Measurements from ENCODE around the gene C16orf89.
"Not testable (repeated sequence)": the region's sequence is repeated elsewhere in the genome, so short reads cannot be mapped to it uniquely, and the experiment has no call there.

Gene C16orf89

DNA sequence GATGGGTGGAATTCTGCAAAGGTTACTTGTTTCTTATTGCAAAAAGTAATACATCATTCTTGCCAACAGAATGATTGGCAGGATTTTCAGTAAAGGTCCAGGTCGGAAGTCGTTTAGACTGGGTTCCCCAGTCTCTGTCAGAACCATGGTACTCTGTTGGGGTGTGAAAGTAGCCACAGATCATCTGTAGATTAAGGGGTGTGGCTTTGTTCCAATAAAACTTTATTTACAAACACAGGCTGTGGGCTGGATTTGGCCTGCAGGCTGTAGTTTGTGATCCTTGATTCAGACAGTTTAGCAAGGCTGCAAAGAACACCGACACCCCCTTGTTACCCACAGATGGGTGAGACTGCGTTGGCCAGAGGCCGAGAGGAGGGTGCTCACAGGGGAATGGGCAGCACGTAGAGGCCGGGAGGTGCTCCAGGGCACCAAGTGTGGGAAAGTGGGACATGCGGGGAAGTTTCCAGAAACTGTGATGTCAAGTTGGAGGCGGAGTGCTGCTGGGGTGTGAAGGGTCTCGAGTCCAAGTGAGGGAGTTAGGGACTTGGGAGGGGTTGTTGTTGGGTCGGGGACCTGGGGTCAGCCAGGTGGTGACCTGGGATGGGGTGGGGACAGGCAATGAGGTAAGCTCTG is 18.5 kb upstream of the C16orf89 start:
- DNase-seq; H3K4me3 ChIP-seq (ENCODE audit: control insufficient read depth in 1 of 7, extremely low read depth in 1 of 7, insufficient read depth in 4 of 7, low read depth in 2 of 7, low read length in 6 of 7); H3K9me3 ChIP-seq (ENCODE audit: control extremely low read depth in 1 of 5, control insufficient read depth in 4 of 5, insufficient read depth in 2 of 5, low read depth in 1 of 5, low read length in 4 of 5); POLR2A ChIA-PET; H3K4me1 ChIP-seq (ENCODE audit: control extremely low read depth in 1 of 4, control insufficient read depth in 4 of 4, insufficient read depth in 4 of 4, low read length in 3 of 4); H3K27ac ChIP-seq (ENCODE audit: insufficient read depth in 1 of 2, low read depth in 1 of 2, low read length in 2 of 2, poor library complexity in 1 of 2, severe bottlenecking in 2 of 2); H3K27me3 ChIP-seq (replicated peaks in 2 of 5; ENCODE audit: control insufficient read depth in 4 of 5, insufficient read depth in 5 of 5, low read length in 4 of 5): not testable (repeated sequence)
- peaks cover 0 to 22% (median 2%) of the 10 kb centered on the region in 4 experiments for H3K36me3 ChIP-seq (ENCODE audit: control insufficient read depth in 4 of 4, insufficient read depth in 4 of 4, low read length in 3 of 4)
- WGBS (ENCODE audit: insufficient coverage) = no CpG with 5 or more reads among the region's 11 CpGs
- CTCF ChIA-PET = interaction anchor here (0.7 to 1.3 kb wide), 3 partner anchors 28 to 50 kb away, joined by 3 to 4 read pairs (median 4); partner anchors contain the start of gene NAGPA

DNA sequence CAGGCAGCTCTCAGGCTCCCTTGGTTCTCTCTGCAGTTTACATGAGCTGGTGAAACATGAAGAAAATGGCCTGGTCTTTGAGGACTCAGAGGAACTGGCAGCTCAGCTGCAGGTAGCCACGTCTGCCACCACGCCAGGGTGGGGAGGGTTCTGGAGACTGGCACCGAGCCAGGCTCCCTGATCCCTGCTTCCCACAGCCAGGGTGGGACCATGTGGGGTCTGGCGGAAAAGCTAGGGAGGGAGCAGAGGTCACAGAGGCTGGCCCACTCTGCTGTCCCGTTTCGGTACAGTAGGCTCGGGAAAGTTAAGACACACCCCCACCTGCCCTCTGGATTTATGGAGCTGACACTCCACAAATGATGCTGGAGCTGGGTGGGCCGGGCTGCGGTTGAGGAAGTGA is 17.9 kb upstream of the C16orf89 start:
- H3K9me3 ChIP-seq (ENCODE audit: control extremely low read depth in 1 of 5, control insufficient read depth in 4 of 5, insufficient read depth in 2 of 5, low read depth in 1 of 5, low read length in 4 of 5); H3K4me1 ChIP-seq (ENCODE audit: control extremely low read depth in 1 of 4, control insufficient read depth in 4 of 4, insufficient read depth in 4 of 4, low read length in 3 of 4); POLR2A ChIA-PET; H3K27ac ChIP-seq (ENCODE audit: insufficient read depth in 1 of 2, low read depth in 1 of 2, low read length in 2 of 2, poor library complexity in 1 of 2, severe bottlenecking in 2 of 2); H3K27me3 ChIP-seq (replicated peaks in 2 of 5; ENCODE audit: control insufficient read depth in 4 of 5, insufficient read depth in 5 of 5, low read length in 4 of 5); H3K4me3 ChIP-seq (ENCODE audit: control insufficient read depth in 1 of 7, extremely low read depth in 1 of 7, insufficient read depth in 4 of 7, low read depth in 2 of 7, low read length in 6 of 7); DNase-seq: not testable (repeated sequence)
- H3K36me3 ChIP-seq (ENCODE audit: control insufficient read depth in 4 of 4, insufficient read depth in 4 of 4, low read length in 3 of 4) = peaks cover 0 to 25% (median 3%) of the 10 kb centered on the region in 4 experiments
- CTCF ChIA-PET = interaction anchor here (0.9 kb wide), 1 partner anchor 27 kb away, joined by 3 read pairs; no protein-coding TSS in a partner anchor
- 96% methylated on average over 6 of the region's 9 CpGs for WGBS (ENCODE audit: insufficient coverage)

DNA sequence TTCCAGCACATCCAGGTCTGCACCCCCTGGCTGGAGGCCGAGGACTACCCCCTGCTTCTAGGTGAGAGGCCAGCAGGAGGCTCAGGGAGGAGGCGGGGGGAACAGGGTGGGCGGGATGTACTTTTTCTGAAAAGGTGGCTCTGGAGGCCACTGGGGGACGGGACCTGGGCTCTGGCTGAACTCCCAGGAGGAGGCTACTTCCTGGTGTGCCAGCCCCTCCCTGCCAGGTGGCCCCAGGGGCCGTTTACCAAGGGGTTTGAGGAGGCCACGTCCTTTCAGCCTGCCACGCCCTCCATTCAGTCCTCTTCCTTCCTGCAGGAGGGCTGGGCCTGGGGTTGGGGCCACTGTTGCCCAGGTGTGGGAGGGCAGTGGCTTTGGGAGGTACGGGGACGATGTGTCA is 15.2 kb upstream of the C16orf89 start:
- H3K27ac ChIP-seq (ENCODE audit: insufficient read depth in 1 of 2, low read depth in 1 of 2, low read length in 2 of 2, poor library complexity in 1 of 2, severe bottlenecking in 2 of 2); H3K4me1 ChIP-seq (ENCODE audit: control extremely low read depth in 1 of 4, control insufficient read depth in 4 of 4, insufficient read depth in 4 of 4, low read length in 3 of 4); H3K9me3 ChIP-seq (ENCODE audit: control extremely low read depth in 1 of 5, control insufficient read depth in 4 of 5, insufficient read depth in 2 of 5, low read depth in 1 of 5, low read length in 4 of 5); H3K4me3 ChIP-seq (ENCODE audit: control insufficient read depth in 1 of 7, extremely low read depth in 1 of 7, insufficient read depth in 4 of 7, low read depth in 2 of 7, low read length in 6 of 7); POLR2A ChIA-PET; H3K27me3 ChIP-seq (replicated peaks in 2 of 5; ENCODE audit: control insufficient read depth in 4 of 5, insufficient read depth in 5 of 5, low read length in 4 of 5); CTCF ChIA-PET; DNase-seq: not testable (repeated sequence)
- H3K36me3 ChIP-seq (ENCODE audit: control insufficient read depth in 4 of 4, insufficient read depth in 4 of 4, low read length in 3 of 4) = peaks cover 2 to 36% (median 9%) of the 10 kb centered on the region in 4 experiments
- 90% methylated on average over 1 of the region's 9 CpGs for WGBS (ENCODE audit: insufficient coverage)

DNA sequence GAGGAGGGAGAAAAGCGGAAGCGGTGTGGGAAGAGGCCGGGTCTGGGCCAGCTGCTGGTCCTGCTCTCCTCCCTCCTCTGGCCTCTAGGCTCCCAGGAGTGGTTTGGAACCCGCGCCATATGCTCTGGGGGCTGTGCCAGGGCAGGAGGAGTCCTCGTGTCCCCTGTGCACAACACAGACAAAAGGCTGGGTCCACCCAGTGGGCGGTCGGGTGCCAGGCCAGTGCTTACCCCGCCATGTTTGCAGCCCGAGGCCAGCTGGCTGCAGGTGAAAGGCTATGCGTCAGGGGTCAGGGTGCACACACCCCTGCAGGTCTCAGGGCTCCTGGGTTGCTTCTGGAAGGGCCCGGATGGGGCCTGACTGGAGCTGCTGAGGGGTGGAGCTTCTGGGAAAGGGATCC is 14.7 kb upstream of the C16orf89 start:
- peaks cover 2 to 39% (median 14%) of the 10 kb centered on the region in 4 experiments for H3K36me3 ChIP-seq (ENCODE audit: control insufficient read depth in 4 of 4, insufficient read depth in 4 of 4, low read length in 3 of 4)
- 98% methylated on average over 9 of the region's 12 CpGs for WGBS (ENCODE audit: insufficient coverage)

DNA sequence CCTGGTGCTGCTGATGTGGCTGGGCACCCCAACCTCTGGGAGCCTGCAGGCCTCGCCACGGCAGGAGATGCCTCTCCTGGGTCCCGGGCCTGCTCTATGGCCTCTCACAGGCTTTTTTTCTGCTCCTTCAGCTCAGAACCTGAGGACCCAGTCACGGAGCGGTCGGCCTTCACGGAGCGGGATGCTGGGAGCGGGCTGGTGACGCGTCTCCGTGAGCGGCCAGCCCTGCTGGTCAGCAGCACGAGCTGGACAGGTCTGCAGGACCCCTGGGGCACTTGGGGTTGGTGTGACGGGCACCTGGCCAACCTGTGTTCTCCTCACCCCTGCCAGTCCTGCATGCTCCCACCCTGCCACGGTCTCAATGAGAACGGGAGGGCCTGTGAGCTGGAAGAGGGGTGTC is 12.9 kb upstream of the C16orf89 start:
- no peaks in the 10 kb centered on the region for H3K4me1 ChIP-seq (ENCODE audit: control extremely low read depth in 1 of 4, control insufficient read depth in 4 of 4, insufficient read depth in 4 of 4, low read length in 3 of 4)
- no peak overlapping the region for H3K4me3 ChIP-seq (ENCODE audit: control insufficient read depth in 1 of 7, extremely low read depth in 1 of 7, insufficient read depth in 4 of 7, low read depth in 2 of 7, low read length in 6 of 7)
- peaks cover 2 to 40% (median 18%) of the 10 kb centered on the region in 4 experiments for H3K36me3 ChIP-seq (ENCODE audit: control insufficient read depth in 4 of 4, insufficient read depth in 4 of 4, low read length in 3 of 4)
- H3K27ac ChIP-seq (ENCODE audit: insufficient read depth in 1 of 2, low read depth in 1 of 2, low read length in 2 of 2, poor library complexity in 1 of 2, severe bottlenecking in 2 of 2) = no peak overlapping the region
- no peaks in the 10 kb centered on the region for H3K27me3 ChIP-seq (replicated peaks in 2 of 5; ENCODE audit: control insufficient read depth in 4 of 5, insufficient read depth in 5 of 5, low read length in 4 of 5)
- DNase-seq = no peak
- no peaks in the 10 kb centered on the region for H3K9me3 ChIP-seq (ENCODE audit: control extremely low read depth in 1 of 5, control insufficient read depth in 4 of 5, insufficient read depth in 2 of 5, low read depth in 1 of 5, low read length in 4 of 5)
- 95% methylated on average over 14 of the region's 17 CpGs for WGBS (ENCODE audit: insufficient coverage)
- ChIA-PET CTCF (interaction anchor here (1.6 kb wide), 1 partner anchor 18 kb away, joined by 3 read pairs; no protein-coding TSS in a partner anchor), POLR2A (no interaction called here)

More for the DNA sequence above, 14.7 kb upstream of the C16orf89 start:
- H3K9me3 ChIP-seq (ENCODE audit: control extremely low read depth in 1 of 5, control insufficient read depth in 4 of 5, insufficient read depth in 2 of 5, low read depth in 1 of 5, low read length in 4 of 5); DNase-seq; H3K27me3 ChIP-seq (replicated peaks in 2 of 5; ENCODE audit: control insufficient read depth in 4 of 5, insufficient read depth in 5 of 5, low read length in 4 of 5); CTCF ChIA-PET; H3K4me1 ChIP-seq (ENCODE audit: control extremely low read depth in 1 of 4, control insufficient read depth in 4 of 4, insufficient read depth in 4 of 4, low read length in 3 of 4); H3K4me3 ChIP-seq (ENCODE audit: control insufficient read depth in 1 of 7, extremely low read depth in 1 of 7, insufficient read depth in 4 of 7, low read depth in 2 of 7, low read length in 6 of 7); H3K27ac ChIP-seq (ENCODE audit: insufficient read depth in 1 of 2, low read depth in 1 of 2, low read length in 2 of 2, poor library complexity in 1 of 2, severe bottlenecking in 2 of 2); POLR2A ChIA-PET: not testable (repeated sequence)

DNA sequence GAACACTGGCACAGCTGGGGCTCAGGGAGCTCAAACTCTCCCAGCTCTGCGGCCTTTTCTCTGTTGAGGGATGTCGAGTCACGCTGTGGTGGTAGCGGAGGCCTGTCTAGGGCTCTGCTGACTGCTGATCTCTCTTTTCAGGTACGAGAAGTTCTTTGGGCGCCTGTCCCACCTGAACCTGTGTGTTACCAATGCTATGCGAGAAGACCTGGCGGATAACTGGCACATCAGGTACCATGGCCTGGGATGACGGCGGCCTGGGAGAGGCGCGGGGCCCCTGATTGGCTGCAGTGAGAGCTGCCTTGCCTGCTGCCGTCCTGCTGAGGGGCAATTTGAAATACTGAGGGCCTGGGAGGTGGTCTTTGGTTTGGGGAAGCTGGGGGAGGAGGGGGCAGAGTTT is 11.5 kb upstream of the C16orf89 start:
- H3K36me3 ChIP-seq (ENCODE audit: control insufficient read depth in 4 of 4, insufficient read depth in 4 of 4, low read length in 3 of 4) = peaks cover 2 to 38% (median 20%) of the 10 kb centered on the region in 4 experiments
- no peak for DNase-seq
- H3K4me3 ChIP-seq (ENCODE audit: control insufficient read depth in 1 of 7, extremely low read depth in 1 of 7, insufficient read depth in 4 of 7, low read depth in 2 of 7, low read length in 6 of 7) = no peak overlapping the region
- ChIA-PET POLR2A (no interaction called here), CTCF (interaction anchor here (2.1 kb wide), 1 partner anchor 12 kb away, joined by 4 read pairs; the partner anchor contains the start of gene C16orf89)
- H3K27me3 ChIP-seq (replicated peaks in 2 of 5; ENCODE audit: control insufficient read depth in 4 of 5, insufficient read depth in 5 of 5, low read length in 4 of 5) = no peaks in the 10 kb centered on the region
- no peaks in the 10 kb centered on the region for H3K9me3 ChIP-seq (ENCODE audit: control extremely low read depth in 1 of 5, control insufficient read depth in 4 of 5, insufficient read depth in 2 of 5, low read depth in 1 of 5, low read length in 4 of 5)
- peaks cover 0 to 8% (median 3%) of the 10 kb centered on the region in 4 experiments for H3K4me1 ChIP-seq (ENCODE audit: control extremely low read depth in 1 of 4, control insufficient read depth in 4 of 4, insufficient read depth in 4 of 4, low read length in 3 of 4)
- no peak overlapping the region for H3K27ac ChIP-seq (ENCODE audit: insufficient read depth in 1 of 2, low read depth in 1 of 2, low read length in 2 of 2, poor library complexity in 1 of 2, severe bottlenecking in 2 of 2)
- 97% methylated on average over 13 of the region's 13 CpGs for WGBS (ENCODE audit: insufficient coverage)

DNA sequence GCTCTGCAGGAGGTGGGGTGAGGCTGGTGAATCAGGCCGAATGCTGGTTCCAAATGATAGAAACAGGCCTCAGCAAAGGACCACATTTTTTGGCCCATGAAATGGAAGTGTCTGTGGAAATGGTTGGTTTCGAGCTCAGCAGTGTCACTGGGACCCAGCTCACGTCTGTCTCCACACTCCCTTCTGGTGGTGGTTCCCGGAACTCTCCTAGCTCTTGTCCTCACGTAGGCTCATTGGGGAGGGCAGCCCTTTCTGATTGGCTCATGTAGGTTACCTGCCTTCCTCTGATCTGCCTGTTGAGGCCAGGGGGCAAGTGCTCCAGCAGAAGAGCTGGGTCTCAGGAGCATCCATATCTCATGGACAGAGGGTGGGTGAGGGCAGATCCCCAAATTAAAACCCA is 9.9 kb upstream of the C16orf89 start:
- POLR2A ChIA-PET = no interaction called here

More for the DNA sequence above, 9.9 kb upstream of the C16orf89 start:
- 100% methylated on average over 4 of the region's 5 CpGs for WGBS (ENCODE audit: insufficient coverage)
- no peaks in the 10 kb centered on the region for H3K9me3 ChIP-seq (ENCODE audit: control extremely low read depth in 1 of 5, control insufficient read depth in 4 of 5, insufficient read depth in 2 of 5, low read depth in 1 of 5, low read length in 4 of 5)
- no peaks in the 10 kb centered on the region for H3K27me3 ChIP-seq (replicated peaks in 2 of 5; ENCODE audit: control insufficient read depth in 4 of 5, insufficient read depth in 5 of 5, low read length in 4 of 5)
- peaks cover 0 to 19% (median 12%) of the 10 kb centered on the region in 4 experiments for H3K4me1 ChIP-seq (ENCODE audit: control extremely low read depth in 1 of 4, control insufficient read depth in 4 of 4, insufficient read depth in 4 of 4, low read length in 3 of 4)
- CTCF ChIA-PET = interaction anchor here (1.7 to 2.2 kb wide), 3 partner anchors 10 to 19 kb away, joined by 4 to 9 read pairs (median 5); partner anchors contain the start of gene C16orf89
- no peak overlapping the region for H3K27ac ChIP-seq (ENCODE audit: insufficient read depth in 1 of 2, low read depth in 1 of 2, low read length in 2 of 2, poor library complexity in 1 of 2, severe bottlenecking in 2 of 2)
- no peak for DNase-seq
- H3K36me3 ChIP-seq (ENCODE audit: control insufficient read depth in 4 of 4, insufficient read depth in 4 of 4, low read length in 3 of 4) = peaks cover 2 to 32% (median 20%) of the 10 kb centered on the region in 4 experiments
- H3K4me3 ChIP-seq (ENCODE audit: control insufficient read depth in 1 of 7, extremely low read depth in 1 of 7, insufficient read depth in 4 of 7, low read depth in 2 of 7, low read length in 6 of 7) = no peak overlapping the region
